HG02884 (cell line): ENCODE results near the gene TMC8.
A peak's percentile ranks its signal among the peaks of the same experiment; 100 is the strongest.
"Not testable (repeated sequence)": the region's sequence is repeated elsewhere in the genome, so short reads cannot be mapped to it uniquely, and the experiment has no call there.

Experiments used
- ATAC-seq: cut with Tn5 transposase; IDR thresholded peaks from one replicate; pipeline ENCODE4 v1.9.1; 2021; ENCODE audit warnings: mild to moderate bottlenecking, moderate library complexity; ENCODE audit not compliant: unreplicated experiment

Gene TMC8

DNA sequence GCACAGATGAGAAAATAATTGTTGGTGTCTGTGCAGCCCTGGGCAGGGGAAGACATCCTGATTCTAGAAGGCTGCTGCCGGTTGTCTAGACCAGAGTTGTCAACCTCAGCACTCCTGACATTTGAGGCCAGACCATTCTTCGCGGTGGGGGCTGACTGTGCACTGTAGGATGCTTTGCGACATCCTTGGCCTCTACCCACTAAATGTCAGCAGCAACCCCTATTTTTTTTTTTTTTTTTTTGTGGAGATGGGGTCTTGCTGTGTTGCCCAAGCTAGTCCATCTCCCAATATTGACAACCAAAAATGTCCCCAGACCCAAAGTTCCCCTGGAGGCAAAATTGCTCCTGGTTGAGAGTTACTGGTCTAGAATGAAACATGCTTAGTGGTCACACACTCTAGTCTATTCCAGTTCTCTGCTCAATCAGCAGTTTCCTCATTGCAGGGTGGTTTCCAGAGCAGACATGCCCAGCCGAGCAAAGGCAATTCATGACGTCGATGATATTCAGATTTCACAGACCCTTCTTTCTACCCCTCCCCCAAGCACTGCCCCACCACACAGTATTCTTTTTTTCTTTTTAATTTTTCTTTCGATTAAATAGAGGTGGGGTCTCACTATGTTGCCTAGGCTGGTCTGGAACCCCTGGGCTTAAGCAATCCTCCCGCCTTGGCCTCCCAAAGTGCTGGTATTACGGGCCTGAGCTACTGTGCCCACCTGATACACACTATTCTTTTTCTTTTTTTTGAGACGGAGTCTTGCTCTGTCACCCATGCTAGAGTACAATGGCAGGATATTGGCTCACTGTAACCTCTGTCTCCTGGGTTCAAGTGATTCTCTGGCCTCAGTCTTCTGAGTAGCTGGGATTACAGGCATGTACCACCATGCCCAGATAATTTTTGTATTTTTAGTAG, 24.6 kb downstream of the TMC8 start:
- ATAC-seq, result peak; percentile 40

DNA sequence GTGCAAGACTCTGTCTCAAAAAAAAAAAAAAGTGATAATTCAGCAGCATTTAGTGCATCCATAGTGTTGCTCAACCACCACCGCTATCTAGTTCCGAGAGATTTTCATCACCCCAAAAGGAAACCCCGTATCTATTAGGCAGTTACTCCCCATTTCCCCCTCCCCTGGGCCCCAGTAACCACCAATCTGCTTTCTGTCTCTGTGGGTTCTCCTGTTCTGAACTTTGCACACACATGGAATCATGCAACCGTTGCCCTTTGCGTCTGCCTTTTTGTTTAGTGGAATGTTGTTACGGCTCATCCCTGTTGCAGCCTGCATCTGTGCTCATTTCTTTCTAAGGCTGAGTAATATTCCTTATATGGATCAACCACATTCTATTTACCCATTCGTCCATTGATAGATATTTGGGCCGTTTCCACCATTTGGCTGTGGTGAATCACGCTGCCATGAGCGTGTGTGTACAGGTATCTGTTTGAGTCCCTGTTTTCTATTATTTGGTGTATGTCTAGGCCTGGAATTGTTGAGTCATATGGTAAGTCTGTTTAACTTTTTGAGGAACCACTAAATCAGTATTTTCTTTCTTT, 29.1 kb downstream of the TMC8 start:
- peak; percentile 49 for ATAC-seq

DNA sequence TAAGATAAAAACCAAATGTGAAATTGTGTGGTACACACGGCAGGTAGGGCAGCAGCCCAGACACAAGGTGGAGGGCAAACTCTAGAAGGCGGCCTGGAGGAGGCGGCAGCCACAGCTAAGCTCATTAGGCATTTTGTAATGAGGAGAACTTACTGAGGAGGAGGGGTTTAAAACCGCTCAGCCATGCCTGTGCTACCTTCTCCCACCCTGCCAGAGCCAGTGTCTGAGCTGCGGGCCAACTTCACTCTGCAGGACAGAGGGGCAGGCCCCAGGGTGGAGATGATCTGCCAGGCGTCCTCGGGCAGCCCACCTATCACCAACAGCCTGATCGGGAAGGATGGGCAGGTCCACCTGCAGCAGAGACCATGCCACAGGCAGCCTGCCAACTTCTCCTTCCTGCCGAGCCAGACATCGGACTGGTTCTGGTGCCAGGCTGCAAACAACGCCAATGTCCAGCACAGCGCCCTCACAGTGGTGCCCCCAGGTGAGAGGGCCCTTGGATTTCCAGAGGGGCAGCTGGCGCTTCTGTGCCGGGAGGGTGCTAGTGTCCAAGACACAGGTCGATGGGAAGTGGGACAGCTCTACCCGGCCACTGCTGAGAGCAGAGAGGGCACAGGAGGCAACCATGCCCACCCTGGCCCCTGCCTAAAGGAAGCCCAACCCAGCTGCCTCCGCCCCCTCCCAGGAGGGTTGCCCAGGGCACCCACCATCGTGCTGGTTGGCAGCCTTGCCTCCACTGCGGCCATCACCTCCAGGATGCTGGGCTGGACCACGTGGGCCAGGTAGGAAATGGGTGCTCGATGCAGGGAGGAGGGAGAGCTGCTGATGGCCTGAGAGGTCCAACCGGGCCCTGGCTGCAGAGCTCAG, 33.5 kb downstream of the TMC8 start:
- no peak for ATAC-seq

DNA sequence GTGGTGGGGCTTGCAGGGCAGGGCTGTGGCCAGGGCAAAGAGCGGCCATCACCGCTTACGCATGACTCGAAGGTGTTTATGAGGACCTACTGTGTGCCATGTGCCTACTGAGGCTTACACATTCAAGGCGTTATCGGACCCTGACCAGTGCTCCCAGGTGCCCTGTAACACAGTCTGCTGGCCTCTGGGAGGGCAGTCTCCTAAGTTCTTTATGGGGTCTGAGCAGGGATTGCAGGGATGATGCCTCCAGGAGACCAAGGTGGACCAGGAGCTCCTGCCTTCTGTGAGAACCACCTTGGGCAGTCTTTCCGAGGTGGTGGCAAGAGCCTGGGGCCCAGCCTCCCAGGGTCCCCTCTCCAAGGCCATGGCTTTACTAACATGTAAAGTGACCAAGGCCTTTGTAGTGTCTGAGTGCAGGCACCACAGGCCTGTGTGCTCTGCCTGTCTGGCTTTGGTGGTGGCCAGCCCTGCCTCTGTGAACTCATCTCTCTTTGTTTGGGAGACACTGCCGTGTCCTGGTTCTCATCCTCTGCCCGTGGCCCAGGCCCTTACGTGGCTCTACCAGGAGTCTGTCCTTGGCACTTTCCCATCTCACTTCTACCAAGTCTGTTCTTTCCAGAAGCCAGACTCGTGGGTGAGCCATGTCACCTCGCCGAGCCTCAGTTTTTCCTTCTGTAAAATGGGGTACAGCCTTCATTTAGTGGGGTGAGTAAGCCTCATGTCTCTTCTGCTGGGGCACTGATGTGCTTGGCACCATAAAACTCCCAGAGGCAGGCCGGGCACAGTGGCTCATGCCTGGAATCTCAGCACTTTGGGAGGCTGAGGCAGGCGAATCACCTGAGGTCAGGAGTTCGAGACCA, 34.4 kb downstream of the TMC8 start:
- no peak for ATAC-seq

DNA sequence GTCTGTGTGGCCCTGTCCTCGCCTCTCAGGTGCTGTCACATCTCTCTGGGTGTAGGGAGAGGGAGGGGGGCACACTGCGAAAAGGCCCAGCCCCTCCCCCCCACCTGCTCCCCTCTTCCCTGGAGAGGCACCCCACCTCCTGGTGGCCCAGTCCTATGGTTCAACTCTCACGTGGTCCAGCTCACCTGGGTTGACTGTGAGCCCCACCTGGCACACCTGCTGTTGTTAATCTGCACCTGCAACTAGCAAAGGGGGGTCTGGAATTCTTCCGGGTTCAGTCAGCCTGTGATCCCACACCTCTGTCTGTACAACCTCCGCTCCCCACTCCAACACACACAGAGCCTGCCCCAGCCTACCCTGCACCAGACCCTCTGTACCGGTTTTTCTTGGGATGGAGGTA, 35.8 kb downstream of the TMC8 start:
- no peak for ATAC-seq

DNA sequence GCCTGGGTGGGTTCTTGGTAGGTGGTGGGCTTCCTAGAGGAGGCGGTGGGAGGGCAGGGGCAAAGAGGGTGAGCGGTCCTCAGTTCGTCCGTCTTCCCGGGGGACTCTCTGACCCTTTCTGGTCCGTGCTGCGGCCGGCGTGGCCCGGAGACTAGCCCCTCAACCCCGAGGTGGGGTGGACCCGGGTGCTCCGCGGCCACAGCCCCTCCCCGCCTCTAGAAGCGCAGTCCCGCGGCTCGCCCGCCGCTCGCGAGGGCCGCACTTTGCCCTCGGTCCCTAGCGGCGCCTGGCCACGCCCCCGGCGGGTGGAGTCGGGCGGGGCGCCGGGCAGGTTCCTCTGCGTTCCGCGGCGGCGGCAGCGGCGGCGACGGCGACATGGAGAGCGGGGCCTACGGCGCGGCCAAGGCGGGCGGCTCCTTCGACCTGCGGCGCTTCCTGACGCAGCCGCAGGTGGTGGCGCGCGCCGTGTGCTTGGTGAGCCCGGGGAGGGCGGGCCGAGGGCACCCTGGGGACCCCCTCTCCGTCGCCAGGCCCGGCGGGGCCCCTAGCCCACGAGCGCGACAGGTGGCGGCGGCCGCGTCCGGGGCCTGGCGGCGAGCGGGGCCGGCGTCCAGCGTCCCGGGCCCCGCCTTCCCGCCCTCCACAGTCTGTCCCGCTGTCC, 37.8 kb downstream of the TMC8 start, which contains the start of gene SYNGR2:
SYNGR2 (plus strand) TSS at position 340 of the 661 bp plus-strand sequence; CDS start at position 376, 36 bp downstream.
- no peak for ATAC-seq

DNA sequence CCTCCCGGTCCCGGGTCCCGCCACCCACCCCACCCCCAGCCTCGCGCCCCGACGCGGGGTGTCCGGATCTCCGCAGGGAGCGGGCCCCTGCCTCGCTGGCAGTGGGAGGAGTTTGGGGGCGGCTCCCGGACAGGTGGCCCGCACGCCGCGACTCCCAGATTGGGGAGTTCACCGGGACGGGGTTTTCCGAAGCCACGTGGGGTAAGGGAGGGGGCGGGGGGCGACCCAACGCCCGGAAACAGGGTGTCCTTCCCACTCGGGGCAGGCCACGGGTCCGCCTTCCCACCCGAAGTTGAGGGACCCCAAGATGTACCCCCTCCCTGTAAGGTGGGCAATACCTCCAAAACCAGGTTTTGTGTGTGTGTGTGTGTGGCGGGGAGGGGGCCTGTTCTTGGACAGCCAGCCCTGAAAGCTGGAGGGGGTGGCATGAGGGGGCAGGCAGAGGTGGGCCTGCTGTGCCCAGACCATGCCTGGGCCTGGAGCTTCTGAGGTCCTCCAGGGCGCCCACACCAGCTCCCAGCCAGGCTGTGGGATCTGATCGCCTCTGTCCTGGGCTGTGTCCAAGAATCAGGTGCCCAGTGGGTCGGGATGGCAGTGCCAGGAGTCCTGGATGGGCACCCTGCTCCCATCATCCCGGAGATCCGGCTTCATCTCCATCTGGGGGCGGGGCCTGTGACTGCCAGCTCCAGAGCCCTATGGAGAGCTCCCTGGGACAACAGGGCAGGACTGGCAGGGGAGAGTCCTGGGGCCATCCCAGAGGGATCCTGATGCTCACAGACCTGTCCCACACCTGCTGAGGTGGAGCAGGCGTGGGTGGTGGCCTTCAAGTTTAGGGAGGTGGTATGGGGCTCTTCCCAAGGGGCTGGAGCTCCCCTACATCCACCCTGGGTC, 38.6 kb downstream of the TMC8 start:
- ATAC-seq, result no peak

DNA sequence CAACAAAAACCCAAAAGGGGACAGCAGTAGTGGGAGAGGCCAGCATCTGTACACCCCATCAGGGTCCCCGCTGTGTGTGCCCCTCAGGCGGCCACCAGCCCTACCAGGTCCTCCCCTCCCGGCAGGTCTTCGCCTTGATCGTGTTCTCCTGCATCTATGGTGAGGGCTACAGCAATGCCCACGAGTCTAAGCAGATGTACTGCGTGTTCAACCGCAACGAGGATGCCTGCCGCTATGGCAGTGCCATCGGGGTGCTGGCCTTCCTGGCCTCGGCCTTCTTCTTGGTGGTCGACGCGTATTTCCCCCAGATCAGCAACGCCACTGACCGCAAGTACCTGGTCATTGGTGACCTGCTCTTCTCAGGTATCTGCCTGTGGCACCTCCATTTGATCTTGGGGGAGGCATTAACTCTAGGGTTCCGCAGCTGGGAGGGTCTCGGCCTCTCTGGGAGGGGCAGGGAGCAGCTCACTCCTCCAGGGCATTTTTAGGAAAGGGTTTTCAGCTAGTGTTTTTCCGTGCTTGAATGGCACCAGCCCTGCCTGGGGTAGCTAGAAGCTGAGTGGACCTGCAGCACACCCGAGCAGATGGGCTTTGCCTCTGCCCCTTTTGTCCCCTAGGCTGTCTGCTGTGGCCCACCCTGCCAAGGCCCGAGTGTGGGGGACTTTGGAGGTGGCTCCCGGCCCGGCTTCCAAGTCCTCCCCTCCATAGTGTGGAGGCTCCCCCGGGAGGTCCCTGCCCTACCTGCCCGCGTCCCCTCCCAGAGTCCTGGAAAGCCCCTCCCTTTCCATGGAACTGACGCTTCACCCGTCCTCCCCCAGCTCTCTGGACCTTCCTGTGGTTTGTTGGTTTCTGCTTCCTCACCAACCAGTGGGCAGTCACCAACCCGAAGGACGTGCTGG, 40.4 kb downstream of the TMC8 start:
- no peak for ATAC-seq

DNA sequence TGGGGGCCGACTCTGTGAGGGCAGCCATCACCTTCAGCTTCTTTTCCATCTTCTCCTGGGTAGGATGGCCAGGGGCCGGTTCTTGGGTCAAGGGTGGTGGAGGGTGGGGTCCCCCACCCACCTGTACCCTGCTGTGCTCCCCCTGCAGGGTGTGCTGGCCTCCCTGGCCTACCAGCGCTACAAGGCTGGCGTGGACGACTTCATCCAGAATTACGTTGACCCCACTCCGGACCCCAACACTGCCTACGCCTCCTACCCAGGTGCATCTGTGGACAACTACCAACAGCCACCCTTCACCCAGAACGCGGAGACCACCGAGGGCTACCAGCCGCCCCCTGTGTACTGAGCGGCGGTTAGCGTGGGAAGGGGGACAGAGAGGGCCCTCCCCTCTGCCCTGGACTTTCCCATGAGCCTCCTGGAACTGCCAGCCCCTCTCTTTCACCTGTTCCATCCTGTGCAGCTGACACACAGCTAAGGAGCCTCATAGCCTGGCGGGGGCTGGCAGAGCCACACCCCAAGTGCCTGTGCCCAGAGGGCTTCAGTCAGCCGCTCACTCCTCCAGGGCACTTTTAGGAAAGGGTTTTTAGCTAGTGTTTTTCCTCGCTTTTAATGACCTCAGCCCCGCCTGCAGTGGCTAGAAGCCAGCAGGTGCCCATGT, 41.1 kb downstream of the TMC8 start:
- not testable (repeated sequence) for ATAC-seq

DNA sequence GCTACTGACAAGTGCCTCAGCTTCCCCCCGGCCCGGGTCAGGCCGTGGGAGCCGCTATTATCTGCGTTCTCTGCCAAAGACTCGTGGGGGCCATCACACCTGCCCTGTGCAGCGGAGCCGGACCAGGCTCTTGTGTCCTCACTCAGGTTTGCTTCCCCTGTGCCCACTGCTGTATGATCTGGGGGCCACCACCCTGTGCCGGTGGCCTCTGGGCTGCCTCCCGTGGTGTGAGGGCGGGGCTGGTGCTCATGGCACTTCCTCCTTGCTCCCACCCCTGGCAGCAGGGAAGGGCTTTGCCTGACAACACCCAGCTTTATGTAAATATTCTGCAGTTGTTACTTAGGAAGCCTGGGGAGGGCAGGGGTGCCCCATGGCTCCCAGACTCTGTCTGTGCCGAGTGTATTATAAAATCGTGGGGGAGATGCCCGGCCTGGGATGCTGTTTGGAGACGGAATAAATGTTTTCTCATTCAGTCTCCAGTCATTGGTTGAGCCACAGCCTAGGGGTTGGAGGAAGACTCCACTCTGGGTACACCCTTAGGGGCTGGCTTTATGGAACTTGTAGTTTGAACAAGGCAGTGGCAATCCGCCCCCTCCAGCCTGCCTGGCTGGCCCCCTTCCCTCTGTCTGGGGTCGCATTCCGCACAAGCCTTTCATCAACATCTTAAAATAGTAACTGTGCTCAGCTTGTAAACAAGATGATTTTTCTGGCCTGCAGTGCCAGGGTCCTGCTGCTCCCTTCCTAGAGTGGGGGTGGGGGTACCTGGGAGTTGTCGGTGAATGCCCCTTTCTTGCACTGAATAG, 41.9 kb downstream of the TMC8 start:
- ATAC-seq, result no peak

DNA sequence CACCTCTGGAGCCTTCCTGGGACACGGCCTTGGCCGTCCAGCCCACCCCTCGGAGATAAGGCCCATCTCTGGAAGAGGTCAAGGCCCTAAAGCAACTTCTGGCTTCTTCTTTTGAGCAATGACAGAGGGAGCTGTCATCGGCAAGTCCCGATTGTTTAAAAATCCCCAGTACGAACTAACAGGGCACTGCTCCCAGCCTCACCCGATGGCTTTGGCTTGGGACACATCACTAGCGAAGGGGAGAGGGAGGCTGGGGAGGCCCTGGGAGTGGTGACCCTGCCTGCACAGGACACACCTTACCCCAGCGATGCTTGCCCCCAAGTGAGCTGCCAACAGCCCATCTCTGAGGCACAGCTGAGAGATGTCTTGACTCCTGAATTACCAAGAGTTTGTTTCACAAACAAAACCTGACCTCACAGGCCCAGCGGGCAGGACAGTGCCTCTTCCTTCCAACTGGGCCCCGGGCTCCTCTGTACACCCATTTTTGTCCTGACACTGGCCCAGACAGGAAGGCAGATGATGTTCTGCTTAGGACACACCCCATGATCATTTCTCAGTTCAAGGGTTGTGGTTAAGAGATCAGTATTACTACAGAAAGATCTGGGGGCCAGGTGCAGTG, 42.6 kb downstream of the TMC8 start:
- no peak for ATAC-seq

DNA sequence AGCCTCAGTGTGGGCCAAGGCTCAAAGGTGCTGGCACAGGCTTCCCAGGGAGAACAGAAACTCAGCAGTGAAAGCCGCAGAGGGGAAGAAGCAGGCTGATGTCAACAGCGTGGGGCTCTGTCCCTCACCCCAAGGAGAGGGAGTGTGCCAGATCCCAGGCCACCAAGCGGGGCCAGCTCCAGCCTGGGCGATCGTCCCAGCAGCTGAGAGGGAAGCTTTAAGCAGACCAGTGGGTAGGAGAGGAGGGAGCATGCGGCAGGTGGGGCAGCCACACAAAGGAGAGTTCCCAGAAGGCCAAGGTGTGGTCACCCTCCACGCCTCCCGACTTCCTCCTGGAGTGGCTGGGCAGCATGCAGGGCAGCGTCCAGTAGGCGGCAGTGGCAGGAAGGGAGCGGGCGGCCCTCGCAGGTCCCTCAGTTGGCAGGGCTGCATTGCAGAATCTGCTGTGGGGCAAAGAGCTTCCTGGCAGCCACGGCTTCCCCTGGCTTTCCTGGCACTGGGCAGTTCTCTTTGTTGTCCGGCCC, 43.8 kb downstream of the TMC8 start:
- ATAC-seq, result no peak

DNA sequence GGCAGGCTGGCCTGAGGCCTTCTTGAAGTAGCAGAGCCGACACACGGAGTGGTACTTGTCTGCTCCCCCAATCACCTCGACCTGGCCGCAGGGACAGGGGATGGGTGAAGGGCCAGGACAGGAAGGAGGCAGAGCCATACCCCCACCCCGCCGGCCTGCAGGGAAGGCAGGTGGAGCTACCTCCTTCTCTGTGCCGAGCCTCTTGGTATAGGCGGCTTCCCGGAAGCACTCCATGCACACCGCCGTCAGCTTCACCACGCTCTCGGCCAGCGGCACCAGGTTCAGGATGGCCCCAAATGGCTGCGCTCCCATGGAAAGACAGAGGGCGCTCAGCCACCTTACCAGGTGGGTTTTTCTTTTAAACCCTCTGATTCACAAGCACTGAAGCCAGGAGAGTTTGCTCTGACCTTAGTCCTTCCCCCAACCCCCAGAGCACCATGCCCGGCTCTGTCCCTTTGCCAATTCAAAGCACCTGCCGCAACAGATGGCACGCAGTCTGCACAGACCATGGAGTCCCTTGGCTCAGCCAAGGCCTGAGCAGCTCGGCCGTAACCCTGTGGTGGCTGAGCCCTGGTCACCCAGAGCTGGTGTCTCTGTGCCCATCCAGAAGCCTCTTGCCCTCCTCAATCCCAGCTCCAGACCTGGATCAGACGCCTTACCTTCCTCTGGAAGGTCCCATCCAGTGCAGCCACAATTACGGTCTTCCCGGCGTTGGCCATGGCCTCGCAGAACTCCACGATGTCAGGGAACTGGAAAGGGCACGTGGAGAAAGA, 44.5 kb downstream of the TMC8 start:
- no peak for ATAC-seq

DNA sequence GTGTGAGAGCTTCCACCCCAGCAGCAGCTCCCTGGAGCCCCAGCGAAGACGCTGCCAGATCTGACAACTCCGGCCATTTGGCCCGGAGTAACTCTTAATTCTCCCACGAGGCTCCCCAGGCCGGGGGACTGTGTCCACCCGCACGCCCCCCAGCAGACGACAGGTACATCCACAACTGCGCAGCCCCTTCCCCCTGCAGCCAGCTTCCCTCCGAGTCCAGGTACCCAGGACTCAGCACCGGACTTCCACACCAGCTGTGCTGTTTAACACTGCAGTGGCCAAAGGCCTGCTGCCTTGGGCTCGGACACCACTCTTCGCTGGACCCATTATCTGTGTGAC, 45.0 kb downstream of the TMC8 start:
- no peak for ATAC-seq

DNA sequence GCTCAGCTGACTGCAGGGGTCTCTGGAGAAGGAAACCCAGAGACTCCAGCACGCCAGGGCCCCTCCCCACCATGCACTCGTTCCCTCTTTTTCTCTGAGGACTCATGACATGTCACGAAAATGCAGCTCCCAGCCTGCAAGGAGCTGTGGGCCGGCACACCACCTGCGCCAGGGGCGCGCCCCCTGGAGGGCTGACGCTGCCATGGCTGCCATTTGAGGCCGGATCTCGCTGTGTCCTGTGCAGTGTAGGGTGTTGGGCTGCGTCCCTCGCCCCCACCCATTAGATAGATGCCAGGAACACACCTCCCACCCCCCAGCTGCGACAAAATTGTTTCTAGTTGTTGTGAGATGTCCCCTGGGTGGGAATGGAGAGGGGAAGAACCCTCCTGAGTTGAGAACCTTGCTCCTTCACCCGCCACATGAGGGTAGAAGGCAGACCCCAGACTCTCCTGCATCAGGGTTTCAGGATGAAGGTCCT, 46.0 kb downstream of the TMC8 start:
- no peak for ATAC-seq
